ACC112 (cell line): Measurements from ENCODE around the gene EMC9.

ENCODE experiments used
- H2AFZ ChIP-seq: fragments of 200-600 bp; sonication (generic); one replicate; pipeline ENCODE4 v1.6.0; 2017; ENCODE audit warnings: antibody characterized with exemption, low read length; ENCODE audit not compliant: unreplicated experiment
- H3K27ac ChIP-seq: fragments of 200-600 bp; sonication (generic); 2 replicates; pipeline ENCODE4 v1.5.1; 2014; ENCODE audit warnings: low read depth, mild to moderate bottlenecking, antibody characterized with exemption, low read length, moderate library complexity
- H3K27me3 ChIP-seq: fragments of 200-600 bp; sonication (generic); 2 replicates; pipeline ENCODE4 v1.6.1; 2014; ENCODE audit warnings: mild to moderate bottlenecking, antibody characterized with exemption, low read length, moderate library complexity, mixed read lengths; ENCODE audit not compliant: insufficient read depth
- H3K36me3 ChIP-seq: fragments of 200-600 bp; sonication (generic); 2 replicates; pipeline ENCODE4 v1.6.1; 2016; ENCODE audit warnings: mild to moderate bottlenecking, antibody characterized with exemption, low read length, moderate library complexity, mixed read lengths; ENCODE audit not compliant: insufficient read depth
- H3K4me1 ChIP-seq: fragments of 200-600 bp; sonication (generic); one replicate; pipeline ENCODE4 v1.6.1; 2016; ENCODE audit warnings: low read length, mixed read lengths; ENCODE audit not compliant: insufficient read depth, unreplicated experiment, control insufficient read depth
- H3K4me3 ChIP-seq: fragments of 200-600 bp; sonication (generic); 2 replicates; pipeline ENCODE4 v1.5.1; 2014; ENCODE audit warnings: mild to moderate bottlenecking, low read depth, low read length
- H3K79me2 ChIP-seq: fragments of 200-600 bp; sonication (generic); one replicate; pipeline ENCODE4 v1.6.0; 2016; ENCODE audit warnings: low read length; ENCODE audit not compliant: control insufficient read depth, unreplicated experiment, insufficient read depth

Gene EMC9

GRCh38 chr14:24149302-24149969 is 8.0 kb upstream of the EMC9 start:
- Histone ChIP-seq H3K79me2 (peaks cover 47% of the 10 kb centered on the region), H3K4me3 (no peak overlapping the region; the same call in 1 of the 2 replicates), H3K36me3 (peaks cover 24% of the 10 kb centered on the region), H2AFZ (no peak overlapping the region), H3K27ac (no peak overlapping the region), H3K27me3 (no peaks in the 10 kb centered on the region), H3K4me1 (peaks cover 18% of the 10 kb centered on the region)

GRCh38 chr14:24147761-24148428 is 6.5 kb upstream of the EMC9 start:
- peaks cover 35% of the 10 kb centered on the region for H3K36me3 ChIP-seq
- peaks cover 34% of the 10 kb centered on the region for H3K4me1 ChIP-seq
- H3K4me3 ChIP-seq: peak overlapping the region; percentile 92
- H2AFZ ChIP-seq: no peak overlapping the region
- no peaks in the 10 kb centered on the region for H3K27me3 ChIP-seq
- peaks cover 54% of the 10 kb centered on the region for H3K79me2 ChIP-seq
- H3K27ac ChIP-seq: 0 out of 2 replicates have a peak overlapping the region, but pooled peaks have one; percentile 6

DNA sequence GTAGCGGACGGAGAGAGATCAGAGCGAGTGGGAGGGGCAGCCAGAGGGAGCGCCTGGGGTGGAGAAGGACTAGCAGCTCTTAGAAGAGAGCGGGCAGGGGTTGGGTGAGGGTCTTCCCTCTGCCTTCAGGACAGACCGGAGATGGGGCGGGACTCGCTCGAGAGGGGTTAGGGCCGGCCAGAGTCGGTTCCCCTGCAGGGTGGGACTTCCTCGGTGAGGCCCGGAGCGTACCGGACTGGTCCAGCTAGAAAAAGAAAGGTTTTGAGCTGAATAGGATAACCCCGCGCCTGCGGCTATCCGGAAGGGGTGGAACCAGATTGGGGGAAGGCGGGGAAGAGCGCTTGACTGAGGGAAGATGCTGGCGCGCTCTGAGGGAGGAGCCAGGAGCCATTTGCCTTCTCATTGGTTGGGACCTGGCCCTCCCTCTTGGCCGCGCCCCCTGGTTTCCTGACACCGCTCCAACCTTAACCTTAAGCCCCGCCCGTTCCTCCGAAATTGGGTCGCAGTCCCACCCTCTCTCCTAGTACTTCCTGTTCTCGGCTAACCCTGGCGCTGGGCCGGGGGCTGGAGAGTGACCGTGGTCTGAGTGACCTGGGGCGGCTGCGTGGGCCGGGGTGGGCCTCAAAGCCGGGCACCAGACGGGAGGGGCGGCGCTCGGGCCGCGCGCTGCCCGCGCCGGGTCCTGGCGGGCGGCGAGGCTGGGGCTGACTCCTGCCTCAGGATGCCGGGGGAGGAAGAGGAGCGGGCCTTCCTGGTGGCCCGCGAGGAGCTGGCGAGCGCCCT is 5.8 kb upstream of the EMC9 start, which contains the start of gene RNF31:
Gene RNF31 (plus strand): TSS at position 521 of the 783 bp plus-strand sequence. CDS start 201 bp downstream, at position 722.
- Histone ChIP-seq H3K36me3 (peaks cover 39% of the 10 kb centered on the region), H3K27ac (peak within 1 kb of the TSS; percentile 86), H3K27me3 (no peaks in the 10 kb centered on the region), H3K4me1 (peaks cover 37% of the 10 kb centered on the region), H3K4me3 (peak within 1 kb of the TSS; percentile 92), H3K79me2 (peaks cover 54% of the 10 kb centered on the region), H2AFZ (peak within 1 kb of the TSS; percentile 72)

DNA sequence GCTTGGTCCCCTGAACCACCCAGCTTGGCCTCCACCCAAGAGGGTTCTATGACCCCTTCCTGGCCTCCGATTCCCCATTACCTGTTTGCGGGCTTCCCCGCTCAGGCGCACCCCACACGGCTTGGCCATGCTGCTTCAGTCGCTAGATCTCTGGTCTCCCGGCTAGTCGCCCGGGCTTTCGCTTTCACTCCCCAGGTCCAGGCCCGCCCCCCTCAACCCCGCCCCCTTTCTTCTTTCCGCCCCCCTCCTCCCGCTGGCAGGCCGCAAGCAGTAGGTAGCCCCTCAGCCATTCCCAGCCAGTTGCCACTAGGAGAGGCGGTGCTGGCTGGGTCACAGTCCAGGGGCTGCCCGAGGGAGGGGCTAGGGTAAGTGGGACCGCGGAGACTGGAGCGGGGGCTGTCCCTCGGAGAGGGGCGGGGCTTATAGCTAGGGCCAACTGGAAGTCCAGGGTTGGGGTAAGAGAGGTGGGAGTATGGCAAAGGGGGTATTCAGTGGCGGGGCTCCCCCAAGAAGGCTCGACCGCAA is 5.1 kb upstream of the EMC9 start, which contains the start of gene PSME2:
Gene PSME2 (minus strand): TSS at position 158 of the 525 bp plus-strand sequence. CDS start 29 bp downstream, at position 129.
- Histone ChIP-seq H3K79me2 (peaks cover 54% of the 10 kb centered on the region), H2AFZ (peak within 1 kb of the TSS; percentile 72), H3K4me1 (peaks cover 37% of the 10 kb centered on the region), H3K27me3 (no peaks in the 10 kb centered on the region), H3K4me3 (peak within 1 kb of the TSS; percentile 92), H3K36me3 (peaks cover 33% of the 10 kb centered on the region), H3K27ac (peak within 1 kb of the TSS; percentile 86)

GRCh38 chr14:24145690-24146452 is 4.5 kb upstream of the EMC9 start:
- H3K79me2 ChIP-seq: peaks cover 57% of the 10 kb centered on the region
- peak overlapping the region; percentile 86 for H3K27ac ChIP-seq
- peaks cover 26% of the 10 kb centered on the region for H3K36me3 ChIP-seq
- H3K27me3 ChIP-seq: no peaks in the 10 kb centered on the region
- peak overlapping the region; percentile 92 for H3K4me3 ChIP-seq
- H3K4me1 ChIP-seq: peaks cover 37% of the 10 kb centered on the region
- peak overlapping the region; percentile 48 for H2AFZ ChIP-seq

DNA sequence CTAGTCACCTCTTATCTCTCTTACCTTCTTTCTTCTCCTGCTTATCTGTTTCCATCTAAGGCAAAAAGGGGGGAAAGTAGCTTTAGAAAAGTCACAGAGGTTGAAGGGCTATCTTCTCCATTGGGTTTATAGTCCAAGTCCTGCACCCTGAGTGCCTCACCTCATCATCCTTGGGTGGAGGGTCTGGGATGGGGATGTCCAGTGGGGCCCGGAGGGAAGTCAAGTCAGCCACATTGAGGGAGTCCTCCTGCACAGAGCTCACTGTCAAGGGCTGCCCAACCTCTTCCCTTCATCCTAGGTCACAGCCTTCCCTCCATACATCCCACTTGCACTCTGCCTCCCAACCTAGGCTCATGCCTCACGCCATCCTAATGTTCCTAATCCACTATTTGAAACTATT is 3.8 kb upstream of the EMC9 start:
- peaks cover 37% of the 10 kb centered on the region for H3K4me1 ChIP-seq
- peaks cover 26% of the 10 kb centered on the region for H3K36me3 ChIP-seq
- H3K27me3 ChIP-seq: no peaks in the 10 kb centered on the region
- H3K4me3 ChIP-seq: peak overlapping the region; percentile 92
- no peak overlapping the region for H2AFZ ChIP-seq
- peak overlapping the region; percentile 86 for H3K27ac ChIP-seq
- H3K79me2 ChIP-seq: peaks cover 61% of the 10 kb centered on the region

GRCh38 chr14:24144451-24144850 is 3.1 kb upstream of the EMC9 start:
- peaks cover 23% of the 10 kb centered on the region for H3K36me3 ChIP-seq
- peaks cover 59% of the 10 kb centered on the region for H3K79me2 ChIP-seq
- peaks cover 41% of the 10 kb centered on the region for H3K4me1 ChIP-seq
- H3K4me3 ChIP-seq: peak overlapping the region; percentile 92
- peak overlapping the region; percentile 68; the same call in 1 of the 2 replicates for H3K27ac ChIP-seq
- no peak overlapping the region for H2AFZ ChIP-seq
- H3K27me3 ChIP-seq: no peaks in the 10 kb centered on the region

- Histone ChIP-seq H3K27ac (peak overlapping the region; percentile 68), H3K4me3 (peak overlapping the region; percentile 40), H3K79me2 (peaks cover 60% of the 10 kb centered on the region), H2AFZ (no peak overlapping the region), H3K4me1 (peaks cover 48% of the 10 kb centered on the region), H3K36me3 (peaks cover 26% of the 10 kb centered on the region), H3K27me3 (no peaks in the 10 kb centered on the region)
Observed at GRCh38 chr14:24143511-24143910, 2.1 kb upstream of the EMC9 start.

DNA sequence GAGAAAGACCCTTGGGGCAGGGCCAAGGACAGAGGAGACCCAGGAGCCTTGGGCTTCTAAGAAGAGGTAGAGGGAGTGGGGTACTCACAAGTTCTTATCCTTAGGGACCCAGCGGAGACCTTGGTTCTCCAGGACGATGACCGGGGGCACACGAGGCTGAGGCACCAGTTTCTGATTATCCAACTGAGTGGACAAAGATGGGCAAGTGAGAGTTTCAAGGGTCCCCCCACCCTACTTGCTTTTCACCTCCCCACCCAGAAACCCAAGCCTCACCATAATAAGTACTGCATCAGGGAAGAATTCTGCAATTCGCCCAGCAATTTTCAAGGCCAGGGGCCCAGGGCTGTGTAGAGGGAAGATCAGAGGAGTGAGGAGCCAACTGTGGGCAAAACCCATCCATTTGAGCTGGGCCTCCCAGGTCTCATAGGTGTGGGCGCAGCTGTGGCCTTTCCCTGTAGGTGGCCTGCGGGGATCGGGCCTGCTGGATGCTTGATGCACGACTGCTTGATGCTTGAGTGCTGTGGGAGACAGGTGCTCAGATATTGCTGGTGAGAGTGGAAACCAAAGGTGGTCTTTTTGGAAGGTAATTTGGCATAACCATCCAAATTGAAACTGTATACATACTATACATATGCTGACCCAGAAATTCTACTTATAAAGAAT is 2.0 kb downstream of the EMC9 start:
- Histone ChIP-seq H3K27me3 (no peaks in the 10 kb centered on the region), H2AFZ (no peak overlapping the region), H3K36me3 (peaks cover 21% of the 10 kb centered on the region), H3K4me3 (peak overlapping the region; percentile 94), H3K79me2 (peaks cover 53% of the 10 kb centered on the region), H3K4me1 (peaks cover 48% of the 10 kb centered on the region), H3K27ac (no peak overlapping the region)
